KMS-11 (cell line): ENCODE measurements around the gene MLLT10.

Experiments used
- H2AFZ ChIP-seq: fragments of 200-600 bp; sonication (generic); 2 replicates; pipeline ENCODE4 v1.6.1; 2016; ENCODE audit warnings: antibody characterized with exemption, mixed run types, low read depth
- H3K27ac ChIP-seq: fragments of 200-600 bp; sonication (generic); 2 replicates; pipeline ENCODE4 v1.6.1; 2016; ENCODE audit warnings: mild to moderate bottlenecking, mixed run types
- H3K27me3 ChIP-seq: fragments of 200-600 bp; sonication (generic); 2 replicates; pipeline ENCODE4 v1.6.1; 2017; ENCODE audit warnings: mild to moderate bottlenecking, low read depth, mixed run types, moderate library complexity; ENCODE audit not compliant: insufficient read depth
- H3K36me3 ChIP-seq: fragments of 200-600 bp; sonication (generic); 2 replicates; pipeline ENCODE4 v1.6.1; 2017; ENCODE audit warnings: mild to moderate bottlenecking, mixed run types; ENCODE audit not compliant: insufficient read depth
- H3K4me1 ChIP-seq: fragments of 200-600 bp; sonication (generic); 2 replicates; pipeline ENCODE4 v1.6.1; 2016; ENCODE audit warnings: mild to moderate bottlenecking, low read depth, mixed run types; ENCODE audit not compliant: poor library complexity, severe bottlenecking
- H3K4me2 ChIP-seq: fragments of 200-600 bp; sonication (generic); 2 replicates; pipeline ENCODE4 v1.7.0; 2016; ENCODE audit warnings: mild to moderate bottlenecking, mixed run types
- H3K4me3 ChIP-seq: fragments of 200-600 bp; sonication (generic); IDR thresholded peaks from 2 replicates; pipeline ENCODE4 v1.6.1; 2017; ENCODE audit warnings: low read depth, low read length, mixed read lengths; ENCODE audit not compliant: insufficient read depth
- H3K79me2 ChIP-seq: fragments of 200-600 bp; sonication (generic); 2 replicates; pipeline ENCODE4 v1.6.1; 2016; ENCODE audit warnings: low read depth, mixed run types; ENCODE audit not compliant: insufficient read depth
- H3K9ac ChIP-seq: fragments of 200-600 bp; sonication (generic); 2 replicates; pipeline ENCODE4 v1.6.1; 2016; ENCODE audit warnings: mild to moderate bottlenecking, mixed run types
- H4K20me1 ChIP-seq: fragments of 200-600 bp; sonication (generic); 2 replicates; pipeline ENCODE4 v1.6.1; 2016; ENCODE audit warnings: mild to moderate bottlenecking, mixed run types; ENCODE audit not compliant: insufficient read depth
- CTCF ChIP-seq: fragments of 200-600 bp; sonication (generic); conservative IDR thresholded peaks from 2 replicates; pipeline ENCODE4 v1.6.1; 2017; ENCODE audit warnings: low read depth, mild to moderate bottlenecking, antibody characterized with exemption, low read length, moderate library complexity, mixed read lengths

MLLT10 gene

GRCh38 chr10:21533467-21534279 lies at the start of gene MLLT10:
Gene MLLT10 (plus strand): TSS chr10:21534232. CDS start chr10:21534645, 413 bp downstream.
- H4K20me1 ChIP-seq, result no peaks in the 10 kb centered on the region
- H2AFZ ChIP-seq, result peak within 1 kb of the TSS; percentile 75
- H3K27ac ChIP-seq, result peak within 1 kb of the TSS; percentile 64
- peaks cover 36% of the 10 kb centered on the region for H3K79me2 ChIP-seq
- H3K4me1 ChIP-seq, result peaks cover 45% of the 10 kb centered on the region
- peaks cover under 1% of the 10 kb centered on the region; the same call in 1 of the 2 replicates for H3K27me3 ChIP-seq
- H3K9ac ChIP-seq, result peak within 1 kb of the TSS; percentile 77
- H3K4me3 ChIP-seq, result no peak within 1 kb of the TSS
- no peaks in the 10 kb centered on the region for H3K36me3 ChIP-seq
- peak; percentile 53; the same call in 1 of the 2 replicates for TF ChIP-seq CTCF
- H3K4me2 ChIP-seq, result peak within 1 kb of the TSS; percentile 75

GRCh38 chr10:21487416-21488180 lies 46.4 kb upstream of the MLLT10 start:
- no peaks in the 10 kb centered on the region for H3K4me1 ChIP-seq

GRCh38 chr10:21488246-21488956 lies 45.6 kb upstream of the MLLT10 start:
- no peak overlapping the region for H3K4me2 ChIP-seq

More at GRCh38 chr10:21487416-21488180, 46.4 kb upstream of the MLLT10 start:
- Histone ChIP-seq H3K4me3 (no peak overlapping the region), H3K36me3 (no peaks in the 10 kb centered on the region), H2AFZ (no peak overlapping the region), H3K27ac (no peak overlapping the region), H3K9ac (no peak overlapping the region), H3K27me3 (no peaks in the 10 kb centered on the region), H3K79me2 (no peaks in the 10 kb centered on the region), H3K4me2 (no peak overlapping the region), H4K20me1 (no peaks in the 10 kb centered on the region)
- TF ChIP-seq CTCF, result no peak

More at GRCh38 chr10:21488246-21488956, 45.6 kb upstream of the MLLT10 start:
- no peaks in the 10 kb centered on the region for H3K4me1 ChIP-seq
- H3K36me3 ChIP-seq, result no peaks in the 10 kb centered on the region
- no peaks in the 10 kb centered on the region for H4K20me1 ChIP-seq
- no peak overlapping the region for H3K9ac ChIP-seq
- H3K27me3 ChIP-seq, result no peaks in the 10 kb centered on the region
- no peaks in the 10 kb centered on the region for H3K79me2 ChIP-seq
- TF ChIP-seq CTCF, result no peak
- H3K4me3 ChIP-seq, result no peak overlapping the region
- no peak overlapping the region for H3K27ac ChIP-seq
- no peak overlapping the region for H2AFZ ChIP-seq
